22Rv1 (cell line): ENCODE results near the gene DENND2C.

Experiments used
- H3K27ac ChIP-seq: fragments of 450-650 bp; 2 replicates; pipeline ENCODE4 v1.5.1; 2017
- ZFX ChIP-seq: fragments of 450-650 bp; IDR thresholded peaks from 2 replicates; pipeline ENCODE4 v1.6.1; 2017; ENCODE audit warnings: antibody characterized with exemption, borderline replicate concordance
- TF ChIP-seq, protein P1 (sequence below): fragments of 450-650 bp; IDR thresholded peaks from 2 replicates; pipeline ENCODE4 v1.5.1; 2017; ENCODE audit warnings: mild to moderate bottlenecking

DENND2C gene

GRCh38 chr1:114609026-114609425 is 60.8 kb downstream of the DENND2C start:
- no peak overlapping the region for H3K27ac ChIP-seq

DNA sequence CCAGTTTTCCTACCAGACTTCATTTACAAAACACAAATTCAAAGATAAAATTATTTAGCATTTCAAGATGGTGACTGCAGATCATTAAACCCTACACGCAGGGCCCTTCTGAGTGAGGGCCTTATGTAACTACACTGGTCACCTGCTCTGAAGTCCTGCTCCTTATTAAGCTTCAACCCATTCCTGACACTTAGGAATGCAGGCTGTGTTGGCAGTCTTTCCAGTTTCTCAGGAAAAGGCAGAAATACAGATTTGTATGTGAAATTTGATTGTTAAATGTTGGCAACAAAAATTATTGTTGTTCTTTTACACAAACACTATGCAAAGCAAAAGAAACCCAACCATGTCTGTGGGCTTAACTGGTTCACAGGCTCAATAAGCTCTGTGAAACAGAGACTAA is 62.6 kb downstream of the DENND2C start:
- H3K27ac ChIP-seq, result no peak overlapping the region
- TF ChIP-seq, protein P1, sequence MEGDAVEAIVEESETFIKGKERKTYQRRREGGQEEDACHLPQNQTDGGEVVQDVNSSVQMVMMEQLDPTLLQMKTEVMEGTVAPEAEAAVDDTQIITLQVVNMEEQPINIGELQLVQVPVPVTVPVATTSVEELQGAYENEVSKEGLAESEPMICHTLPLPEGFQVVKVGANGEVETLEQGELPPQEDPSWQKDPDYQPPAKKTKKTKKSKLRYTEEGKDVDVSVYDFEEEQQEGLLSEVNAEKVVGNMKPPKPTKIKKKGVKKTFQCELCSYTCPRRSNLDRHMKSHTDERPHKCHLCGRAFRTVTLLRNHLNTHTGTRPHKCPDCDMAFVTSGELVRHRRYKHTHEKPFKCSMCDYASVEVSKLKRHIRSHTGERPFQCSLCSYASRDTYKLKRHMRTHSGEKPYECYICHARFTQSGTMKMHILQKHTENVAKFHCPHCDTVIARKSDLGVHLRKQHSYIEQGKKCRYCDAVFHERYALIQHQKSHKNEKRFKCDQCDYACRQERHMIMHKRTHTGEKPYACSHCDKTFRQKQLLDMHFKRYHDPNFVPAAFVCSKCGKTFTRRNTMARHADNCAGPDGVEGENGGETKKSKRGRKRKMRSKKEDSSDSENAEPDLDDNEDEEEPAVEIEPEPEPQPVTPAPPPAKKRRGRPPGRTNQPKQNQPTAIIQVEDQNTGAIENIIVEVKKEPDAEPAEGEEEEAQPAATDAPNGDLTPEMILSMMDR, result no peak
- no peak for TF ChIP-seq ZFX

More at GRCh38 chr1:114609026-114609425, 60.8 kb downstream of the DENND2C start:
- TF ChIP-seq, protein P1, result no peak
- TF ChIP-seq ZFX, result no peak

- no peak overlapping the region for H3K27ac ChIP-seq
- TF ChIP-seq, protein P1, result no peak
- TF ChIP-seq ZFX, result no peak
These were observed 71.9 kb downstream of the DENND2C start for GRCh38 chr1:114597949-114598348.

DNA sequence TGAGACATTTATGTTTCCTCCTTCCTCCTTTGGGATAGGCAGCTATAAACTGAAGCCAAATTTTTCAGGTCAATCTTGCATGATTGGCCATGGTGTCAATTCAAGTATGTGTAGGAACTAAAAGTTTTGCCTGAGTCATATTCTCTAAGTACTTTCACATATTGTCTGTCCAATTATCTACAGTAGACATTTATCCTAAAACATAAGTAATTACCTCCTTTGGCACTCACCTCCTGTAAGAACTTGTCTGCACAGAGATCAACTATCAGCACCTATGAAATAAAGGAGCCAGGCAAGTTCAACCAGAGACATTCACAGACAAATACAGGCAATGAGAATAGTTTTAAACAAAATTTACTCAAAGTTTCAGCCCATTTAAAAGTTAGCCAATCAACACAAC is 74.2 kb downstream of the DENND2C start:
- TF ChIP-seq ZFX, result no peak
- TF ChIP-seq, protein P1, result no peak
- no peak overlapping the region for H3K27ac ChIP-seq

- H3K27ac ChIP-seq, result no peak overlapping the region
- TF ChIP-seq, protein P1, result no peak
These were observed 75.8 kb downstream of the DENND2C start for GRCh38 chr1:114594046-114594445.

GRCh38 chr1:114589122-114589521 is 80.7 kb downstream of the DENND2C start:
- no peak overlapping the region for H3K27ac ChIP-seq
- TF ChIP-seq, protein P1, result no peak
- no peak for TF ChIP-seq ZFX

DNA sequence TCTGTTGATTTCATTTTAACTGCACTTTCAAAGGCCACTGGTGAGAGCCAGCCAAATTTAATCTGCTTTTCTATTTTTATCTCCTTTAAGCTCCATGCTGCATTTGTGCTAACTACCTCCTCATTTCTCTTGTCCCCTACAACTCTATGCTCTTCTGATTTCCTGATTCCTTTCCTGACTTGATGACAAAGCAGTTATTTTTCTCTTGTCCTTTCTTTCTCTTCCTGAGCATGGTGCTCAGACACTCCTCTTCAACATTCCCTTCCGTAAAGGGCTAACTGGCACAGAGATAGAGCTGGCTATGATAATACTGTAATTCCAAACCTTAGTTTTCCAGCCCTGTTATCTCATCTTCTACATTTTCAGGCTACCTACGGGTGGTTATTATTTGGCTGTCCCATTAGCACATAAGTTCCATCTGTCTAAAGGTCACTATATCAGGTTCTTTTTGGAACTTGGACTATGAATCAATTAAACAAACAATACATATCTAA is 81.6 kb downstream of the DENND2C start:
- H3K27ac ChIP-seq, result no peak overlapping the region
- TF ChIP-seq, protein P1, result no peak
- TF ChIP-seq ZFX, result no peak
